ENCODE measurements around the gene ZDHHC5.

DNA sequence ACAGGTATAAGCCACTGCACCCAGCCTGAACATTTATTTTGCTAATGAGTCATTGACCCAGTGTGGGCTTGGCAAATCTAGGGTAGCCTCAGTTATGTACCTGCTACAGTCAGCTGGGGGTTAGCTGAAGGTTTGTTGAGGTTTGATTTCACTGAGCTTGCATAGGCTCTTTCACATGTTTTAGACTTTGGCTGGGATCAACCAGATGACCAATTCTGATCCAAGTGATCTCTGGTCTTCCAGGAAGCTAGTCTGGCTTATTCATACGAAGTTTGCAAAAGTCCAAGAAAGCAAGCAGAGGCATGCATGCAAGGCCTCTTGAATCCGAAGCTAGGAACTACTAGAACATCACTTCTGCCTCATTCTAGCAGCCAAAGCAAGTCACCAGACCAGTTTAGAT is 49.5 kb upstream of the ZDHHC5 start:
- TF ChIP-seq, protein P1, sequence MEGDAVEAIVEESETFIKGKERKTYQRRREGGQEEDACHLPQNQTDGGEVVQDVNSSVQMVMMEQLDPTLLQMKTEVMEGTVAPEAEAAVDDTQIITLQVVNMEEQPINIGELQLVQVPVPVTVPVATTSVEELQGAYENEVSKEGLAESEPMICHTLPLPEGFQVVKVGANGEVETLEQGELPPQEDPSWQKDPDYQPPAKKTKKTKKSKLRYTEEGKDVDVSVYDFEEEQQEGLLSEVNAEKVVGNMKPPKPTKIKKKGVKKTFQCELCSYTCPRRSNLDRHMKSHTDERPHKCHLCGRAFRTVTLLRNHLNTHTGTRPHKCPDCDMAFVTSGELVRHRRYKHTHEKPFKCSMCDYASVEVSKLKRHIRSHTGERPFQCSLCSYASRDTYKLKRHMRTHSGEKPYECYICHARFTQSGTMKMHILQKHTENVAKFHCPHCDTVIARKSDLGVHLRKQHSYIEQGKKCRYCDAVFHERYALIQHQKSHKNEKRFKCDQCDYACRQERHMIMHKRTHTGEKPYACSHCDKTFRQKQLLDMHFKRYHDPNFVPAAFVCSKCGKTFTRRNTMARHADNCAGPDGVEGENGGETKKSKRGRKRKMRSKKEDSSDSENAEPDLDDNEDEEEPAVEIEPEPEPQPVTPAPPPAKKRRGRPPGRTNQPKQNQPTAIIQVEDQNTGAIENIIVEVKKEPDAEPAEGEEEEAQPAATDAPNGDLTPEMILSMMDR (IDR thresholded peaks at IDR 0.05), result no peak
- no peak for TF ChIP-seq POLR2A (IDR thresholded peaks at IDR 0.05)

Data from Peyer's patch (tissue), 4 donors.